Measurements from ENCODE around the gene ARG2. TPM values are rescaled to one million over a fixed set of nuclear protein-coding genes. Genes with fewer than 3 reads are reported as not detected.

The ARG2 gene
- total and polyA plus RNA-seq, 10 of the 15 experiments (the other 5 are each of a cell fraction or from before 2014, with no cell fraction given), result 0.48 to 7.8 (median 1.1) TPM

GRCh38 chr14:67644428-67644827 is 24.7 kb downstream of the ARG2 start:
- in situ Hi-C loops (cut with MboI) (no loop called here), intact Hi-C loops (cut with micrococcal nuclease; ENCODE audit: unreplicated experiment) (no loop called here)
- no peaks in the 10 kb centered on the region for H4K20me1 ChIP-seq (ENCODE audit: control insufficient read depth, insufficient read depth)
- FAIRE-seq, result no peak
- no peak for DNase-seq (ENCODE audit: low read depth, low spot score)
- TF ChIP-seq, protein P1, sequence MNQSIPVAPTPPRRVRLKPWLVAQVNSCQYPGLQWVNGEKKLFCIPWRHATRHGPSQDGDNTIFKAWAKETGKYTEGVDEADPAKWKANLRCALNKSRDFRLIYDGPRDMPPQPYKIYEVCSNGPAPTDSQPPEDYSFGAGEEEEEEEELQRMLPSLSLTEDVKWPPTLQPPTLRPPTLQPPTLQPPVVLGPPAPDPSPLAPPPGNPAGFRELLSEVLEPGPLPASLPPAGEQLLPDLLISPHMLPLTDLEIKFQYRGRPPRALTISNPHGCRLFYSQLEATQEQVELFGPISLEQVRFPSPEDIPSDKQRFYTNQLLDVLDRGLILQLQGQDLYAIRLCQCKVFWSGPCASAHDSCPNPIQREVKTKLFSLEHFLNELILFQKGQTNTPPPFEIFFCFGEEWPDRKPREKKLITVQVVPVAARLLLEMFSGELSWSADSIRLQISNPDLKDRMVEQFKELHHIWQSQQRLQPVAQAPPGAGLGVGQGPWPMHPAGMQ (IDR thresholded peaks at IDR 0.05; ENCODE audit: borderline replicate concordance), result no peak
- TF ChIP-seq, protein P2, sequence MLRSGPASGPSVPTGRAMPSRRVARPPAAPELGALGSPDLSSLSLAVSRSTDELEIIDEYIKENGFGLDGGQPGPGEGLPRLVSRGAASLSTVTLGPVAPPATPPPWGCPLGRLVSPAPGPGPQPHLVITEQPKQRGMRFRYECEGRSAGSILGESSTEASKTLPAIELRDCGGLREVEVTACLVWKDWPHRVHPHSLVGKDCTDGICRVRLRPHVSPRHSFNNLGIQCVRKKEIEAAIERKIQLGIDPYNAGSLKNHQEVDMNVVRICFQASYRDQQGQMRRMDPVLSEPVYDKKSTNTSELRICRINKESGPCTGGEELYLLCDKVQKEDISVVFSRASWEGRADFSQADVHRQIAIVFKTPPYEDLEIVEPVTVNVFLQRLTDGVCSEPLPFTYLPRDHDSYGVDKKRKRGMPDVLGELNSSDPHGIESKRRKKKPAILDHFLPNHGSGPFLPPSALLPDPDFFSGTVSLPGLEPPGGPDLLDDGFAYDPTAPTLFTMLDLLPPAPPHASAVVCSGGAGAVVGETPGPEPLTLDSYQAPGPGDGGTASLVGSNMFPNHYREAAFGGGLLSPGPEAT (IDR thresholded peaks at IDR 0.05; ENCODE audit: low read depth), result no peak
- SMC1A ChIA-PET (ENCODE audit: uncharacterized antibody, unreplicated experiment), result interaction anchor here (0.8 to 3.7 kb wide), 6 partner anchors 9 to 60 kb away, joined by 3 to 15 read pairs (median 4); no protein-coding TSS in a partner anchor
- peaks cover under 1 to 2% of the 10 kb centered on the region in 2 experiments; a peak in 3 of 4 replicates for H3K36me3 ChIP-seq (ENCODE audit: control insufficient read depth in 2 of 2, insufficient read depth in 2 of 2, low read length in 1 of 2)
- no peak overlapping the region for H3K4me2 ChIP-seq (ENCODE audit: control insufficient read depth, insufficient read depth)
- RAD21 ChIA-PET (ENCODE audit: unreplicated experiment), result interaction anchor here (0.5 to 3.9 kb wide), 4 partner anchors 17 to 62 kb away, joined by 3 to 19 read pairs (median 5); partner anchors contain the start of gene ARG2
- CTCF ChIA-PET, result interaction anchor here (1.2 to 2.2 kb wide), 8 partner anchors 17 to 73 kb away, joined by 3 to 11 read pairs (median 7); partner anchors contain the start of genes ARG2 and PIGH
- H3K4me1 ChIP-seq (ENCODE audit: control insufficient read depth, insufficient read depth, low read length), result no peaks in the 10 kb centered on the region
- no peak overlapping the region for H3K27ac ChIP-seq (ENCODE audit: control insufficient read depth, insufficient read depth)
- no peak overlapping the region for H3K4me3 ChIP-seq
- no peak overlapping the region for H2AFZ ChIP-seq (ENCODE audit: control insufficient read depth, low read depth, low read length)
- H3K9ac ChIP-seq (ENCODE audit: control insufficient read depth, insufficient read depth, low read length), result no peak overlapping the region
- WGBS (ENCODE audit: insufficient coverage, insufficient replicate concordance, low lambda C conversion rate, missing lambda C conversion rate), result 82% methylated on average over 2 of the region's 2 CpGs
- H3K27me3 ChIP-seq (replicated peaks in 1 of 2; ENCODE audit: control insufficient read depth in 2 of 2, insufficient read depth in 2 of 2, low read length in 1 of 2), result no peaks in the 10 kb centered on the region
- no peak for ATAC-seq
- no peaks in the 10 kb centered on the region for H3K9me3 ChIP-seq (replicated peaks; ENCODE audit: control insufficient read depth, insufficient read depth, low read length)
- H3K79me2 ChIP-seq (ENCODE audit: control insufficient read depth, insufficient read depth, low read length), result no peaks in the 10 kb centered on the region
- POLR2A ChIA-PET, result interaction anchor here (0.6 to 1.4 kb wide), 3 partner anchors 34 to 481 kb away, joined by 4 read pairs; no protein-coding TSS in a partner anchor
- BruUV-seq (replicated peaks), result no TSS peak

GRCh38 chr14:67645414-67645813 is 25.7 kb downstream of the ARG2 start:
- intact Hi-C loops (cut with micrococcal nuclease; ENCODE audit: unreplicated experiment), result no loop called here
- no peaks in the 10 kb centered on the region for H3K4me1 ChIP-seq (ENCODE audit: control insufficient read depth, insufficient read depth, low read length)
- TF ChIP-seq NFYA (IDR thresholded peaks at IDR 0.05; ENCODE audit: borderline replicate concordance, low read depth, low read length), result no peak
- no peak for TF ChIP-seq PRDM15 (CRISPR knock-in tag; IDR thresholded peaks at IDR 0.05)
- no peak for TF ChIP-seq HCFC1 (IDR thresholded peaks at IDR 0.05; ENCODE audit: low read length)
- no peak for TF ChIP-seq ELK1 (IDR thresholded peaks at IDR 0.05; ENCODE audit: low read depth, low read length)
- no peak for TF ChIP-seq POU2F2 (IDR thresholded peaks at IDR 0.05; ENCODE audit: borderline replicate concordance, low read depth, low read length)

More at GRCh38 chr14:67645414-67645813, 25.7 kb downstream of the ARG2 start:
- Histone ChIP-seq H2AFZ (ENCODE audit: control insufficient read depth, low read depth, low read length) (no peak overlapping the region), H3K4me2 (ENCODE audit: control insufficient read depth, insufficient read depth) (no peak overlapping the region), H3K9me3 (replicated peaks; ENCODE audit: control insufficient read depth, insufficient read depth, low read length) (no peaks in the 10 kb centered on the region), H3K27me3 (replicated peaks in 1 of 2; ENCODE audit: control insufficient read depth in 2 of 2, insufficient read depth in 2 of 2, low read length in 1 of 2) (no peaks in the 10 kb centered on the region), H4K20me1 (ENCODE audit: control insufficient read depth, insufficient read depth) (no peaks in the 10 kb centered on the region), H3K9ac (ENCODE audit: control insufficient read depth, insufficient read depth, low read length) (no peak overlapping the region), H3K4me3 (no peak overlapping the region), H3K79me2 (ENCODE audit: control insufficient read depth, insufficient read depth, low read length) (no peaks in the 10 kb centered on the region), H3K27ac (ENCODE audit: control insufficient read depth, insufficient read depth) (no peak overlapping the region), H3K36me3 (ENCODE audit: control insufficient read depth in 2 of 2, insufficient read depth in 2 of 2, low read length in 1 of 2) (peaks cover 4 to 8% of the 10 kb centered on the region in 2 experiments)
- 96% methylated on average over 5 of the region's 5 CpGs for WGBS (ENCODE audit: insufficient coverage, insufficient replicate concordance, low lambda C conversion rate, missing lambda C conversion rate)
- ChIA-PET POLR2A (no interaction called here), SMC1A (ENCODE audit: uncharacterized antibody, unreplicated experiment) (interaction anchor here (3.7 kb wide), 1 partner anchor 21 kb away, joined by 15 read pairs; no protein-coding TSS in a partner anchor), RAD21 (ENCODE audit: unreplicated experiment) (interaction anchor here (2.0 to 3.9 kb wide), 2 partner anchors 22 to 26 kb away, joined by 7 to 19 read pairs; partner anchors contain the start of gene ARG2), CTCF (no interaction called here)
- no peak for FAIRE-seq
- BruUV-seq (replicated peaks), result no TSS peak
- ATAC-seq, result no peak
- in situ Hi-C loops (cut with MboI), result no loop called here
- no peak for DNase-seq (ENCODE audit: low read depth, low spot score)
